Karpas-422 (cell line): ENCODE data around the gene ANKHD1. TPM values are rescaled to one million over a fixed set of nuclear protein-coding genes. Genes with fewer than 3 reads are reported as not detected.
"Not testable (repeated sequence)": the region's sequence is repeated elsewhere in the genome, so short reads cannot be mapped to it uniquely, and the experiment has no call there.

Experiments
- DNase-seq: peaks from one replicate; pipeline ENCODE4 v3.0.0-alpha.2; 2015
- H2AFZ ChIP-seq: fragments of 200-600 bp; sonication (generic); 2 replicates; pipeline ENCODE4 v1.6.1; 2014; ENCODE audit warnings: antibody characterized with exemption, low read length, mixed read lengths
- H3K27ac ChIP-seq: fragments of 200-600 bp; sonication (generic); 2 replicates; pipeline ENCODE4 v1.5.1; 2014; ENCODE audit warnings: mild to moderate bottlenecking, low read length, moderate library complexity
- H3K27me3 ChIP-seq: fragments of 200-600 bp; sonication (generic); 2 replicates; pipeline ENCODE4 v1.6.1; 2014; ENCODE audit warnings: low read length, mixed read lengths
- H3K36me3 ChIP-seq: fragments of 200-600 bp; sonication (generic); 2 replicates; pipeline ENCODE4 v1.6.1; 2014; ENCODE audit warnings: low read length, mixed read lengths; ENCODE audit not compliant: insufficient read depth
- H3K4me1 ChIP-seq: fragments of 200-600 bp; sonication (generic); 2 replicates; pipeline ENCODE4 v1.6.1; 2014; ENCODE audit warnings: mild to moderate bottlenecking, low read length, mixed read lengths
- H3K4me2 ChIP-seq: fragments of 200-600 bp; sonication (generic); 2 replicates; pipeline ENCODE4 v1.6.1; 2014; ENCODE audit warnings: low read length, low read depth, mild to moderate bottlenecking; ENCODE audit not compliant: poor library complexity, severe bottlenecking
- H3K4me3 ChIP-seq: fragments of 200-600 bp; sonication (generic); 2 replicates; pipeline ENCODE4 v1.5.1; 2014; ENCODE audit warnings: mild to moderate bottlenecking, antibody characterized with exemption, low read length, mixed read lengths
- H3K79me2 ChIP-seq: fragments of 200-600 bp; sonication (generic); 2 replicates; pipeline ENCODE4 v1.6.1; 2014; ENCODE audit warnings: mild to moderate bottlenecking, low read length, mixed read lengths
- H3K9ac ChIP-seq: fragments of 200-600 bp; sonication (generic); 2 replicates; pipeline ENCODE4 v1.6.0; 2014; ENCODE audit warnings: low read length
- H3K9me2 ChIP-seq: fragments of 200-600 bp; sonication (generic), shearing (Covaris generic); replicated peaks from 2 replicates; pipeline ENCODE4 v1.6.0; 2014; ENCODE audit warnings: mild to moderate bottlenecking, low read length, moderate library complexity; ENCODE audit not compliant: insufficient read depth
- H3K9me3 ChIP-seq: fragments of 300-700, 200-600 bp; sonication (generic); 2 replicates; pipeline ENCODE4 v1.6.1; 2014; ENCODE audit warnings: low read length, mixed read lengths
- H4K20me1 ChIP-seq: fragments of 200-600 bp; sonication (generic); 2 replicates; pipeline ENCODE4 v1.6.1; 2014; ENCODE audit warnings: mild to moderate bottlenecking, antibody characterized with exemption, low read length, low read depth; ENCODE audit not compliant: insufficient read depth
- total RNA-seq: library from RNA; depleted of rRNA; stranded (reverse); fragments of >200 nt; shearing (Covaris generic); gene quantifications from 2 replicates; pipeline ENCODE4 v1.2.3, GENCODE V29; 2014; ENCODE audit warnings: low replicate concordance

Gene ANKHD1
- total RNA-seq, 1 experiment from 2014 or later = 110 TPM

- Histone ChIP-seq H3K9me3 (no peaks in the 10 kb centered on the region), H3K27ac (no peak overlapping the region), H3K9ac (peak overlapping the region; percentile 93), H3K79me2 (peaks cover 89% of the 10 kb centered on the region), H3K4me1 (peaks cover 27% of the 10 kb centered on the region), H3K9me2 (no peaks in the 10 kb centered on the region), H3K4me3 (peak overlapping the region; percentile 96), H3K27me3 (no peaks in the 10 kb centered on the region), H3K36me3 (peaks cover 9% of the 10 kb centered on the region; the same call in 1 of the 2 replicates), H3K4me2 (peak overlapping the region; percentile 91), H4K20me1 (peaks cover 28% of the 10 kb centered on the region), H2AFZ (no peak overlapping the region)
- DNase-seq = no peak
Observed at GRCh38 chr5:140403613-140404012, 2.0 kb downstream of the ANKHD1 start.

GRCh38 chr5:140408750-140409241 lies 7.2 kb downstream of the ANKHD1 start:
- H3K27ac ChIP-seq = no peak overlapping the region
- peaks cover 100% of the 10 kb centered on the region for H3K79me2 ChIP-seq
- H3K4me2 ChIP-seq = no peak overlapping the region

GRCh38 chr5:140413230-140413629 lies 11.6 kb downstream of the ANKHD1 start:
- Histone ChIP-seq H3K4me1 (peaks cover 9% of the 10 kb centered on the region), H3K9ac (no peak overlapping the region)

More at GRCh38 chr5:140408750-140409241, 7.2 kb downstream of the ANKHD1 start:
- Histone ChIP-seq H3K9me3 (no peaks in the 10 kb centered on the region), H3K4me1 (peaks cover 17% of the 10 kb centered on the region), H2AFZ (no peak overlapping the region), H3K27me3 (no peaks in the 10 kb centered on the region), H4K20me1 (peaks cover 13% of the 10 kb centered on the region), H3K9me2 (no peaks in the 10 kb centered on the region), H3K9ac (no peak overlapping the region), H3K4me3 (no peak overlapping the region), H3K36me3 (peaks cover 34% of the 10 kb centered on the region; the same call in 1 of the 2 replicates)
- DNase-seq = no peak

GRCh38 chr5:140417235-140417634 lies 15.6 kb downstream of the ANKHD1 start:
- no peak overlapping the region for H3K4me2 ChIP-seq
- H3K27ac ChIP-seq = no peak overlapping the region
- H3K9me3 ChIP-seq = no peaks in the 10 kb centered on the region
- H3K27me3 ChIP-seq = no peaks in the 10 kb centered on the region
- DNase-seq = no peak
- peaks cover 96% of the 10 kb centered on the region for H3K79me2 ChIP-seq
- peaks cover 18% of the 10 kb centered on the region for H3K4me1 ChIP-seq
- H3K4me3 ChIP-seq = no peak overlapping the region
- no peaks in the 10 kb centered on the region for H3K9me2 ChIP-seq
- peaks cover 7% of the 10 kb centered on the region; the same call in 1 of the 2 replicates for H4K20me1 ChIP-seq
- H3K36me3 ChIP-seq = peaks cover 24% of the 10 kb centered on the region; the same call in 1 of the 2 replicates
- H2AFZ ChIP-seq = no peak overlapping the region
- H3K9ac ChIP-seq = no peak overlapping the region

More at GRCh38 chr5:140413230-140413629, 11.6 kb downstream of the ANKHD1 start:
- Histone ChIP-seq H3K36me3 (peaks cover 30% of the 10 kb centered on the region; the same call in 1 of the 2 replicates), H3K27ac (no peak overlapping the region), H4K20me1 (peaks cover 8% of the 10 kb centered on the region), H3K9me2 (no peaks in the 10 kb centered on the region), H3K9me3 (no peaks in the 10 kb centered on the region), H2AFZ (no peak overlapping the region), H3K79me2 (peaks cover 97% of the 10 kb centered on the region), H3K4me3 (no peak overlapping the region), H3K27me3 (no peaks in the 10 kb centered on the region), H3K4me2 (no peak overlapping the region)
- DNase-seq = no peak

GRCh38 chr5:140418862-140419520 lies 17.4 kb downstream of the ANKHD1 start:
- peak overlapping the region; percentile 11 for H3K4me2 ChIP-seq
- H3K27ac ChIP-seq = no peak overlapping the region
- DNase-seq = no peak
- H3K9me3 ChIP-seq = no peaks in the 10 kb centered on the region
- H4K20me1 ChIP-seq = peaks cover 7% of the 10 kb centered on the region; the same call in 1 of the 2 replicates
- H3K9ac ChIP-seq = no peak overlapping the region
- no peak overlapping the region for H3K4me3 ChIP-seq
- no peaks in the 10 kb centered on the region for H3K27me3 ChIP-seq
- H2AFZ ChIP-seq = no peak overlapping the region
- peaks cover 96% of the 10 kb centered on the region for H3K79me2 ChIP-seq
- peaks cover 15% of the 10 kb centered on the region for H3K4me1 ChIP-seq
- no peaks in the 10 kb centered on the region for H3K9me2 ChIP-seq
- H3K36me3 ChIP-seq = peaks cover 15% of the 10 kb centered on the region; the same call in 1 of the 2 replicates

GRCh38 chr5:140420226-140420570 lies 18.6 kb downstream of the ANKHD1 start:
- no peak overlapping the region for H3K27ac ChIP-seq
- H3K4me1 ChIP-seq = peaks cover 15% of the 10 kb centered on the region
- no peaks in the 10 kb centered on the region for H3K27me3 ChIP-seq
- peaks cover 96% of the 10 kb centered on the region for H3K79me2 ChIP-seq
- DNase-seq = no peak
- H3K4me2 ChIP-seq = no peak overlapping the region
- no peaks in the 10 kb centered on the region for H3K9me3 ChIP-seq
- no peak overlapping the region for H3K4me3 ChIP-seq
- H2AFZ ChIP-seq = no peak overlapping the region
- peaks cover 11% of the 10 kb centered on the region; the same call in 1 of the 2 replicates for H3K36me3 ChIP-seq
- no peak overlapping the region for H3K9ac ChIP-seq
- H3K9me2 ChIP-seq = no peaks in the 10 kb centered on the region
- peaks cover 4% of the 10 kb centered on the region; the same call in 1 of the 2 replicates for H4K20me1 ChIP-seq

GRCh38 chr5:140420665-140421361 lies 19.2 kb downstream of the ANKHD1 start:
- peaks cover 98% of the 10 kb centered on the region for H3K79me2 ChIP-seq
- peaks cover 17% of the 10 kb centered on the region for H3K36me3 ChIP-seq
- H3K4me3 ChIP-seq = no peak overlapping the region
- peaks cover 15% of the 10 kb centered on the region for H3K4me1 ChIP-seq
- no peak overlapping the region for H2AFZ ChIP-seq
- DNase-seq = no peak
- no peak overlapping the region for H3K27ac ChIP-seq
- H4K20me1 ChIP-seq = peaks cover 10% of the 10 kb centered on the region
- no peak overlapping the region for H3K4me2 ChIP-seq
- no peaks in the 10 kb centered on the region for H3K27me3 ChIP-seq
- H3K9me3 ChIP-seq = no peaks in the 10 kb centered on the region
- H3K9me2 ChIP-seq = no peaks in the 10 kb centered on the region
- no peak overlapping the region for H3K9ac ChIP-seq

- H3K4me1 ChIP-seq = peaks cover 15% of the 10 kb centered on the region
- H3K9me3 ChIP-seq, H3K9me2 ChIP-seq, DNase-seq, H3K4me3 ChIP-seq, H3K27me3 ChIP-seq, H2AFZ ChIP-seq, H3K27ac ChIP-seq, H3K9ac ChIP-seq, H3K4me2 ChIP-seq: not testable (repeated sequence)
- H3K79me2 ChIP-seq = peaks cover 97% of the 10 kb centered on the region
- peaks cover 18% of the 10 kb centered on the region for H3K36me3 ChIP-seq
- H4K20me1 ChIP-seq = peaks cover 12% of the 10 kb centered on the region
Observed at GRCh38 chr5:140421375-140421774, 19.7 kb downstream of the ANKHD1 start.
